PC-3 (cell line): Measurements from ENCODE around the gene TTC28.

ENCODE experiments used
- CTCF ChIP-seq: fragments of 300-600 bp; sonication (generic); conservative IDR thresholded peaks from 2 replicates; pipeline ENCODE4 v1.5.1; 2017; ENCODE audit warnings: antibody characterized with exemption, low read depth, mild to moderate bottlenecking, low read length
- EZH2 ChIP-seq: fragments of 300-600 bp; sonication (generic); IDR thresholded peaks from one replicate; pipeline ENCODE4 v1.6.1; 2017; ENCODE audit warnings: antibody characterized with exemption, mild to moderate bottlenecking, low read length; ENCODE audit not compliant: unreplicated experiment
- EZH2phosphoT487 ChIP-seq: fragments of 300-600 bp; sonication (generic); IDR thresholded peaks from 2 replicates; pipeline ENCODE4 v1.6.1; 2018; ENCODE audit warnings: mild to moderate bottlenecking, antibody characterized with exemption, low read length, borderline replicate concordance

GRCh38 chr22:28407645-28408044, 272.0 kb downstream of the TTC28 start:
- TF ChIP-seq CTCF (no peak), EZH2 (no peak), EZH2phosphoT487 (no peak)
